ENCODE results near the gene GNAI2.

DNA sequence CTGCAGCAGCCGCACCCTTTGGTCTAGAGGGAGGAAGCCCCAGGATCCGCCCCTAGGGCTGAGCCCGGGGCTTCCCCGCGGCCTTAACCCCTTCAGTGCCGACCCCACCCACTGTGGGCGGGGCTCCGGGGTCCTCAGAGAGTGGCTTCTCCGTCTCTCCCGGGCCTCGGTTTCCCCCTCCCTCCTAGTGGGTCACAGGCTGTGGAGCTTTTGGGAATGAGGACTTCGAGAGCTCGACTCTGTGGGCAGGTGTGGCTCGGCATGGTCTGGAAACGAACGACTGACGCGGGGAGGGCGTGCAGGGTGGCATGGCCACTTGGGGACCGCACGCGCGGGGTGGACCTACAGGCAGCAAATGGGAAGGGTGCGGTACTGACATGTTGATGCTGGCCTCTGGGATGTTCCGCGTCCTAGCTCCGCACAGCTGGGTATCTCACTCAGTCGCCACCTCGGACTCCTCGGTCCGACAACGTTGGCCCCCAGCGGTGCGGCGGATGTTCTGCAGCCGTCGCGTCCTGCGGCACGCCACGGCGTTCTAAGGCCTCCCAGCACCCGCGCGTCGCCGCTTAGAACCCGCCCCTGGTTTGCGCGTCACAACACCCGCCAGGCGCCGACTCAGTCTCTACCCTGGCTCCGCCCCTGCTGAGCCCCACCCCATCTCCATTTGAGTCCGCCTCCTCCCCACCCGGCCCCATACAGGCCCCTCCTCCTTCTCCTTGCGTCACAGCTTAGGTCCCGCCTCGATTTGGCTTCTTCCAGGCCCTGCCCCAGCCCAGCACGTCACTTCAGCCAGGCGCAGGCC, 63.0 kb downstream of the GNAI2 start, which contains the start of the genes HYAL3 and NAA80:
- TF ChIP-seq CTCF (IDR thresholded peaks at IDR 0.05), result peak in 5 of 7 experiments; percentile 21 to 68 (median 45)
- peak in 2 of 4 donors; percentile 48 to 84 for TF ChIP-seq POLR2A (IDR thresholded peaks at IDR 0.05)
- TF ChIP-seq POLR2AphosphoS5 (IDR thresholded peaks at IDR 0.05), result peak; percentile 87 to 98 (median 97)

Measured in stomach (tissue), 4 donors.